PC-3 (cell line): Measurements from ENCODE around the gene LSG1.

ENCODE experiments used
- EZH2 ChIP-seq: fragments of 300-600 bp; sonication (generic); IDR thresholded peaks from one replicate; pipeline ENCODE4 v1.6.1; 2017; ENCODE audit warnings: antibody characterized with exemption, mild to moderate bottlenecking, low read length; ENCODE audit not compliant: unreplicated experiment
- EZH2phosphoT487 ChIP-seq: fragments of 300-600 bp; sonication (generic); IDR thresholded peaks from 2 replicates; pipeline ENCODE4 v1.6.1; 2018; ENCODE audit warnings: mild to moderate bottlenecking, antibody characterized with exemption, low read length, borderline replicate concordance
- TF ChIP-seq, protein P1 (sequence below): fragments of 300-600 bp; sonication (generic); conservative IDR thresholded peaks from 2 replicates; pipeline ENCODE4 v1.5.1; 2017; ENCODE audit warnings: antibody characterized with exemption, low read depth, mild to moderate bottlenecking, low read length

DNA sequence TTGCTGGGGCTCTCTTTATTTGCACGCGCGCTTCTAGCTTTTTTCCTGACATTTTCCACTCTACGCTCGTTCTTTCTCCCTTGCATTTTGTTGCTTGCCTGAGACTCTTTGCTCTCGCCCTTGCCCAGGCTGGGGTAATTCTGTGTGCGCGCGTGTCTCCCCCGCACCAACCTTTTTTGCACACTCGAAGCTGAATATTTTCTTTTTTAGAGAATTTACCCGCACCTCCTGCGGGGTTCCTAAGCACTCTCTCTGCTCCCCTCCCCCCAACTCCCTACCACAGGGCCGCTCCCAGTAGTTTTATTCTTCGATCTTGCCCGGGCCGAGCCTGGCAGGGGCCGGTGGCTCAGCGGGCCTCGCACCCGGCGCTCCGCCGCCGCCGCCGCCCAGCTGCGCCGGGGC lies 14.4 kb upstream of the LSG1 start:
- TF ChIP-seq, protein P1, sequence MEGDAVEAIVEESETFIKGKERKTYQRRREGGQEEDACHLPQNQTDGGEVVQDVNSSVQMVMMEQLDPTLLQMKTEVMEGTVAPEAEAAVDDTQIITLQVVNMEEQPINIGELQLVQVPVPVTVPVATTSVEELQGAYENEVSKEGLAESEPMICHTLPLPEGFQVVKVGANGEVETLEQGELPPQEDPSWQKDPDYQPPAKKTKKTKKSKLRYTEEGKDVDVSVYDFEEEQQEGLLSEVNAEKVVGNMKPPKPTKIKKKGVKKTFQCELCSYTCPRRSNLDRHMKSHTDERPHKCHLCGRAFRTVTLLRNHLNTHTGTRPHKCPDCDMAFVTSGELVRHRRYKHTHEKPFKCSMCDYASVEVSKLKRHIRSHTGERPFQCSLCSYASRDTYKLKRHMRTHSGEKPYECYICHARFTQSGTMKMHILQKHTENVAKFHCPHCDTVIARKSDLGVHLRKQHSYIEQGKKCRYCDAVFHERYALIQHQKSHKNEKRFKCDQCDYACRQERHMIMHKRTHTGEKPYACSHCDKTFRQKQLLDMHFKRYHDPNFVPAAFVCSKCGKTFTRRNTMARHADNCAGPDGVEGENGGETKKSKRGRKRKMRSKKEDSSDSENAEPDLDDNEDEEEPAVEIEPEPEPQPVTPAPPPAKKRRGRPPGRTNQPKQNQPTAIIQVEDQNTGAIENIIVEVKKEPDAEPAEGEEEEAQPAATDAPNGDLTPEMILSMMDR, result no peak
- no peak for TF ChIP-seq EZH2
- no peak for TF ChIP-seq EZH2phosphoT487
